WTC11 (cell line): ENCODE measurements around the gene SERPINE1.

ENCODE experiments used
- ATF1 ChIP-seq: sonication (generic); formaldehyde crosslinking; IDR thresholded peaks from 2 replicates; pipeline ENCODE4 v1.8.1; 2023; ENCODE audit warnings: mild to moderate bottlenecking, moderate library complexity, missing genetic modification reagents
- CTCF ChIP-seq: fragments of 200-600 bp; IDR thresholded peaks from 2 replicates; pipeline ENCODE4 v1.8.0; 2022; ENCODE audit warnings: antibody characterized with exemption
- E2F1 ChIP-seq: sonication (generic); formaldehyde crosslinking; IDR thresholded peaks from 2 replicates; pipeline ENCODE4 v1.8.0; 2022; ENCODE audit warnings: mild to moderate bottlenecking, missing genetic modification reagents
- ELF4 ChIP-seq: sonication (generic); formaldehyde crosslinking; IDR thresholded peaks from 2 replicates; pipeline ENCODE4 v1.8.1; 2022; ENCODE audit warnings: low read depth, mild to moderate bottlenecking, moderate library complexity, missing genetic modification reagents
- GTF2I ChIP-seq: fragments of 250-450 bp; sonication (Bioruptor Pico); conservative IDR thresholded peaks from 2 replicates; pipeline ENCODE4 v1.4.0; 2021; ENCODE audit warnings: mild to moderate bottlenecking
- IRF1 ChIP-seq: sonication (generic); formaldehyde crosslinking; IDR thresholded peaks from 2 replicates; pipeline ENCODE4 v1.8.0; 2023; ENCODE audit warnings: missing genetic modification reagents
- NR2C2 ChIP-seq: sonication (generic); formaldehyde crosslinking; IDR thresholded peaks from 2 replicates; pipeline ENCODE4 v1.8.0; 2022; ENCODE audit warnings: mild to moderate bottlenecking, missing genetic modification reagents
- SP1 ChIP-seq: sonication (generic); formaldehyde crosslinking; conservative IDR thresholded peaks from 2 replicates; pipeline ENCODE4 v1.8.1; 2022; ENCODE audit warnings: missing genetic modification reagents
- USF1 ChIP-seq: sonication (generic); formaldehyde crosslinking; IDR thresholded peaks from 2 replicates; pipeline ENCODE4 v1.8.0; 2022; ENCODE audit warnings: mild to moderate bottlenecking, missing genetic modification reagents
- USF2 ChIP-seq: sonication (generic); formaldehyde crosslinking; IDR thresholded peaks from 2 replicates; pipeline ENCODE4 v1.8.1; 2023; ENCODE audit warnings: mild to moderate bottlenecking, missing genetic modification reagents, moderate library complexity

- TF ChIP-seq GTF2I (CRISPR knock-in tag) (no peak), NR2C2 (no peak), ELF4 (CRISPR knock-in tag) (no peak), IRF1 (no peak), USF2 (CRISPR knock-in tag) (no peak), CTCF (no peak), ATF1 (CRISPR knock-in tag) (no peak), SP1 (CRISPR knock-in tag) (no peak), USF1 (CRISPR knock-in tag) (no peak), E2F1 (CRISPR knock-in tag) (no peak)
Observed at GRCh38 chr7:101167645-101168411, 40.9 kb downstream of the SERPINE1 start.
